Neural crest cell (in vitro differentiated cells): ENCODE measurements around the gene STEAP2. TPM values are rescaled to one million over a fixed set of nuclear protein-coding genes. Genes with fewer than 3 reads are reported as not detected.

ENCODE experiments used
- DNase-seq: peaks from one replicate; pipeline ENCODE4 v3.0.0; 2021; ENCODE audit warnings: low read depth, mixed read lengths, low spot score
- H3K27ac Mint-ChIP-seq: one replicate; pipeline ENCODE4 v1.8.0; 2021; ENCODE audit warnings: mild to moderate bottlenecking, mixed read lengths; ENCODE audit not compliant: unreplicated experiment
- H3K27me3 Mint-ChIP-seq: 2 replicates; pipeline ENCODE4 v1.8.0; 2021; ENCODE audit warnings: low read depth, mild to moderate bottlenecking, mixed read lengths
- H3K36me3 Mint-ChIP-seq: 2 replicates; pipeline ENCODE4 v1.8.0; 2021; ENCODE audit warnings: low read depth, mild to moderate bottlenecking, mixed read lengths
- H3K4me1 Mint-ChIP-seq: 2 replicates; pipeline ENCODE4 v1.8.0; 2021; ENCODE audit warnings: mixed read lengths
- H3K4me3 Mint-ChIP-seq: one replicate; pipeline ENCODE4 v1.8.0; 2021; ENCODE audit warnings: mild to moderate bottlenecking, mixed read lengths
- H3K9me3 Mint-ChIP-seq: 2 replicates; pipeline ENCODE4 v1.8.0; 2021; ENCODE audit warnings: mixed read lengths
- total RNA-seq: library from RNA; stranded (reverse); gene quantifications from 2 replicates; pipeline ENCODE4 v1.2.1, GENCODE V29; 2021
- TF ChIP-seq, protein P1 (sequence below): fragments of 200-600 bp; sonication (generic); conservative IDR thresholded peaks from 2 replicates; pipeline ENCODE4 v1.5.0; 2021; ENCODE audit warnings: antibody characterized with exemption, mild to moderate bottlenecking

The STEAP2 gene
- total RNA-seq, 1 donor from 2014 or later, result 1.6 TPM

DNA sequence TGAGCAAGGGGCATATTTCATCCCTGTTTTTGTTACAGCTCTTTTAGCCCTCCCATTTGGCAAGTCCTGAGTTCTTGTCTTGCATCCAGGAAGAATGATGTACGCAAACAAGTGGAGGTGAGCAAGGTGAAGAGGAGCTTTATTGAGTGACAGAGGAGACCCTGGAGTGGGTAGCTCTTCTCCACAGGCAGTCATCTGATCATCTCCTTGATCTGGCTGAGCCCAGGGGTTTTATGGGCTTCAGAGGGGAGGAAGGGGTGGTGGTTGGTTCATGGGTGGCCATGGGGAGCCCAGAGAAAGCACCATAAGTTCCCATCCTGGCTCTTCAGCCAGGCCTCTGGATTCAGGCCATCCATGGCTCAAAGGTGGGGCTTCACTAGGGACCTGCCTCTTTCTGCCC, 35.3 kb upstream of the STEAP2 start:
- DNase-seq, result no peak
- Mint-ChIP-seq H3K36me3 (no peaks in the 10 kb centered on the region), H3K9me3 (peaks cover 6% of the 10 kb centered on the region), H3K27me3 (no peaks in the 10 kb centered on the region), H3K27ac (no peak overlapping the region), H3K4me1 (no peaks in the 10 kb centered on the region), H3K4me3 (no peak overlapping the region)
- TF ChIP-seq, protein P1, sequence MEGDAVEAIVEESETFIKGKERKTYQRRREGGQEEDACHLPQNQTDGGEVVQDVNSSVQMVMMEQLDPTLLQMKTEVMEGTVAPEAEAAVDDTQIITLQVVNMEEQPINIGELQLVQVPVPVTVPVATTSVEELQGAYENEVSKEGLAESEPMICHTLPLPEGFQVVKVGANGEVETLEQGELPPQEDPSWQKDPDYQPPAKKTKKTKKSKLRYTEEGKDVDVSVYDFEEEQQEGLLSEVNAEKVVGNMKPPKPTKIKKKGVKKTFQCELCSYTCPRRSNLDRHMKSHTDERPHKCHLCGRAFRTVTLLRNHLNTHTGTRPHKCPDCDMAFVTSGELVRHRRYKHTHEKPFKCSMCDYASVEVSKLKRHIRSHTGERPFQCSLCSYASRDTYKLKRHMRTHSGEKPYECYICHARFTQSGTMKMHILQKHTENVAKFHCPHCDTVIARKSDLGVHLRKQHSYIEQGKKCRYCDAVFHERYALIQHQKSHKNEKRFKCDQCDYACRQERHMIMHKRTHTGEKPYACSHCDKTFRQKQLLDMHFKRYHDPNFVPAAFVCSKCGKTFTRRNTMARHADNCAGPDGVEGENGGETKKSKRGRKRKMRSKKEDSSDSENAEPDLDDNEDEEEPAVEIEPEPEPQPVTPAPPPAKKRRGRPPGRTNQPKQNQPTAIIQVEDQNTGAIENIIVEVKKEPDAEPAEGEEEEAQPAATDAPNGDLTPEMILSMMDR, result no peak

DNA sequence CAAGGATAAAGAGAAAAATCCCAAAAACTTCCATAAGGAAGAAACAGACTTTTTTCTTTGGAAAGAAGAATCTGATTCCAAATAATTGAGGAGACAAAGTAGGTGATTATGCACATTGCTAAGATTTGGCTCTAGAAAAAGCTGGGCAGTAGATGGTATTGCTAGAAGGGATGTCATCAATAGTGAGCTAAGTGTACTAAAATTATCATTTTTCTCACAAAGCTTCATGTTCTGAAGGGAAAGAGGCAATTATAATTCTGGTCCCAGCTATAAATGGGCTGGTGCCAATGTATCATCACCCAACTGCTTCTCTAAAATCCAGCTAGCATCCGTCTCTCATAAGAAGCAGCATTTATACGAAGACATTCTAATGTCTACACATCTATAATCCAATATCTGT, 33.4 kb upstream of the STEAP2 start:
- DNase-seq, result no peak
- Mint-ChIP-seq H3K27ac (no peak overlapping the region), H3K4me3 (no peak overlapping the region), H3K4me1 (no peaks in the 10 kb centered on the region), H3K9me3 (no peaks in the 10 kb centered on the region), H3K27me3 (no peaks in the 10 kb centered on the region), H3K36me3 (no peaks in the 10 kb centered on the region)
- TF ChIP-seq, protein P1, result no peak

DNA sequence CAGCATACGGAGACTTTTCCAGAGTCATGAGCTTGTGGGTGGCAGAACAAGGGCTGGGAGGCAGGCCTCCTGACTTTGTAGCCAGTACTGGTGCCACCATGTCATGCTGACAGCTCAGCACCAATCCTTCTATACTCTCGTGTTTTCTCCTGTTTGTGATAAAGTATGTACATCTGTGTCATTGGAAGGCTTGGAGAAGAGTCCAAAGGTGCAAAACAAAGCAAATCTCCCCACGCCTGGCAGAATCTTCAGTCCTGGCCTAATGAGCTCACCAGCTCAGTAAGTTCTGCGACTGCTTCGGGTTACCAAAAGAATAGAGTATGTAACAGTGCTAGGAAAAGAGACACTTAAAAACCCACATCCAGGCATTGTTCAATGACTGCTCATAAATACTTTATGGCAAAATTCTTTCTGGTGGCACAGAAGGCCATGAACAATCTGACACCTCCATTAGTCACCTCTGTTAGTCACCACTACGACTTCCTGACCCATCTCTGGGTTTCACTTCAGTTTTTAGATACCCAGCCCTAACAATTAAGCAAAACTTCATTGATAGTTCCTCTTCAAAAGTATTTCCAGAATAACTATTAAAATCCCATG, 32.8 kb upstream of the STEAP2 start:
- no peak overlapping the region for H3K27ac Mint-ChIP-seq
- no peak overlapping the region for H3K4me3 Mint-ChIP-seq
- H3K4me1 Mint-ChIP-seq, result no peaks in the 10 kb centered on the region

DNA sequence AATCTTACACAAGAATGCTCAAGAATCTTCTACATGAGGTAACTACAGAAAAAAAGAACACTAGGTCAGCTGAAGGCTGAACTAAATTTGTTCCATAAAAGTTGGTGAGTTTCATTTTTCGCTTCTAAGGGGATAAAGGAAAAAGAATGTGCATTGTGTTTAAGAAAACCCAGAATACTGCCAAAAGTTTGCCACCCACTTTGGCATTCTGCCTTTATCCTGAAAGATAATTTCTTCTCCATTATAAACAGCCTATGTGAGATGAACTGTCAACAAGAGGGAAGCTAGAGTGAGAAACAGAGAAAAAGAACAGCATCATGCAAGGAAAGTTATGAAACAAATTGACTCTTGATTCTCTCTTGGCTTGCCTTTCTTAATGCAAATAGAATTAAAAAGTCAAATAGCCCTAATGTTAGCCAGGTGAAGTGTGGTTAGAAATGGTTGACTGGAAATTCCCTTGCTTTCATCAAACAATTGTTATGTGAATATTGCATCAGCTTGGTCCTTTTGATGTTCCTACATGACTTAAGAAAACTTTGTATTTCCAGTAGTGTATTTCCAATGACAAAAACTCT, 31.4 kb upstream of the STEAP2 start:
- H3K36me3 Mint-ChIP-seq, result no peaks in the 10 kb centered on the region
- no peak for DNase-seq
- H3K9me3 Mint-ChIP-seq, result no peaks in the 10 kb centered on the region
- H3K27ac Mint-ChIP-seq, result no peak overlapping the region
- no peaks in the 10 kb centered on the region for H3K27me3 Mint-ChIP-seq
- H3K4me1 Mint-ChIP-seq, result no peaks in the 10 kb centered on the region
- TF ChIP-seq, protein P1, result no peak
- no peak overlapping the region for H3K4me3 Mint-ChIP-seq

More for the DNA sequence above, 32.8 kb upstream of the STEAP2 start:
- H3K36me3 Mint-ChIP-seq, result no peaks in the 10 kb centered on the region
- H3K27me3 Mint-ChIP-seq, result no peaks in the 10 kb centered on the region
- TF ChIP-seq, protein P1, result no peak
- H3K9me3 Mint-ChIP-seq, result no peaks in the 10 kb centered on the region
- no peak for DNase-seq

DNA sequence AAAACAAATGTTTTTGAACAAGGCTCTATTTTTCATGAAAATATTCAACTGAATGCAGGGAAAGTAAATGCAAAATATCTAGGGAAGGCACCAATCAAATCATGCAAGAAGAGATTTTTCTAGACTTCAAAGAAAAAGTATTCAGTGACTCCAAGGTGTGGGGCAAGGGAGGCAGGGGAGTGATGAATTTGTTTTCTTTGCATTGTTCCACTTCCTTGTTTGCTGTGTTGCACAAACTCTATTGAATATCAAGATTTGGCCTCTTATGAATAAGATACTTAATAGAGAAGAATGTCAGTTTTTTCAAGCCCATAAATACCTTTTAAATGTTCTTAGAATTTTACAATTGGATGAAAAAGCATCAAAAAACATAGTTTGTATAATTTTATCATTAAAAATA, 30.9 kb upstream of the STEAP2 start:
- no peaks in the 10 kb centered on the region for H3K27me3 Mint-ChIP-seq
- H3K9me3 Mint-ChIP-seq, result no peaks in the 10 kb centered on the region
- H3K27ac Mint-ChIP-seq, result no peak overlapping the region
- DNase-seq, result no peak
- no peaks in the 10 kb centered on the region for H3K36me3 Mint-ChIP-seq
- H3K4me1 Mint-ChIP-seq, result no peaks in the 10 kb centered on the region
- TF ChIP-seq, protein P1, result no peak
- no peak overlapping the region for H3K4me3 Mint-ChIP-seq
